Measurements from ENCODE around the gene PRICKLE4. TPM values are rescaled to one million over a fixed set of nuclear protein-coding genes. Genes with fewer than 3 reads are reported as not detected.

Gene PRICKLE4
- total RNA-seq, 4 donors from 2014 or later: 2.1 to 5.8 (median 4.1) TPM

GRCh38 chr6:41746107-41746506 lies 34.5 kb upstream of the PRICKLE4 start:
- no peak for TF ChIP-seq EP300 (IDR thresholded peaks at IDR 0.05)
- no peak for TF ChIP-seq CTCF (IDR thresholded peaks at IDR 0.05)
- TF ChIP-seq POLR2A (IDR thresholded peaks at IDR 0.05; ENCODE audit: low read depth): no peak
- no peak for TF ChIP-seq POLR2AphosphoS5 (IDR thresholded peaks at IDR 0.05)
- 91% methylated on average over 10 of the region's 10 CpGs for WGBS
- no peaks in the 10 kb centered on the region for H3K27me3 ChIP-seq

GRCh38 chr6:41747256-41748101 lies 33.1 kb upstream of the PRICKLE4 start, which contains the start of gene PGC:
TSS of gene PGC (minus strand) at chr6:41747397. CDS start at chr6:41747334, 63 bp downstream.
- no peaks in the 10 kb centered on the region for H3K4me1 ChIP-seq
- H3K27ac ChIP-seq (replicated peaks in 1 of 4): no peak within 1 kb of the TSS
- no peaks in the 10 kb centered on the region for H3K36me3 ChIP-seq
- 93% methylated on average over 15 of the region's 15 CpGs for whole genome bisulfite sequencing
- no peak within 1 kb of the TSS for H3K4me3 ChIP-seq
- no peak for TF ChIP-seq POLR2A (IDR thresholded peaks at IDR 0.05; ENCODE audit: low read depth)
- no peak for TF ChIP-seq POLR2AphosphoS5 (IDR thresholded peaks at IDR 0.05)
- no peaks in the 10 kb centered on the region for H3K9me3 ChIP-seq
- intact Hi-C loops (cut with DNase I): no loop called here
- DNase-seq (ENCODE audit: extremely low spot score): no peak
- H3K27me3 ChIP-seq: no peaks in the 10 kb centered on the region

More at GRCh38 chr6:41746107-41746506, 34.5 kb upstream of the PRICKLE4 start:
- H3K9me3 ChIP-seq: no peaks in the 10 kb centered on the region
- no peak for DNase-seq (ENCODE audit: extremely low spot score)
- no peak overlapping the region for H3K27ac ChIP-seq (replicated peaks in 1 of 4)
- intact Hi-C loops (cut with DNase I): no loop called here
- no peaks in the 10 kb centered on the region for H3K36me3 ChIP-seq
- no peaks in the 10 kb centered on the region for H3K4me1 ChIP-seq
- H3K4me3 ChIP-seq: no peak overlapping the region

GRCh38 chr6:41748102-41748477 lies 32.5 kb upstream of the PRICKLE4 start:
- no peaks in the 10 kb centered on the region for H3K4me1 ChIP-seq
- no peak for DNase-seq (ENCODE audit: extremely low spot score)
- intact Hi-C loops (cut with DNase I): no loop called here
- H3K9me3 ChIP-seq: no peaks in the 10 kb centered on the region
- H3K27ac ChIP-seq (replicated peaks in 1 of 4): no peak overlapping the region
- TF ChIP-seq POLR2AphosphoS5 (IDR thresholded peaks at IDR 0.05) (no peak), POLR2A (IDR thresholded peaks at IDR 0.05; ENCODE audit: low read depth) (no peak), EP300 (IDR thresholded peaks at IDR 0.05) (no peak), CTCF (IDR thresholded peaks at IDR 0.05) (no peak)
- no peak overlapping the region for H3K4me3 ChIP-seq
- H3K27me3 ChIP-seq: no peaks in the 10 kb centered on the region
- H3K36me3 ChIP-seq: no peaks in the 10 kb centered on the region
- 96% methylated on average over 6 of the region's 6 CpGs for WGBS

- intact Hi-C loops (cut with DNase I): no loop called here
- Histone ChIP-seq H3K9me3 (no peaks in the 10 kb centered on the region), H3K27me3 (no peaks in the 10 kb centered on the region), H3K27ac (replicated peaks in 1 of 4) (no peak overlapping the region), H3K4me1 (no peaks in the 10 kb centered on the region), H3K4me3 (no peak overlapping the region), H3K36me3 (no peaks in the 10 kb centered on the region)
- WGBS: 69% methylated on average over 3 of the region's 3 CpGs
- TF ChIP-seq CTCF (IDR thresholded peaks at IDR 0.05): no peak
- TF ChIP-seq POLR2AphosphoS5 (IDR thresholded peaks at IDR 0.05): no peak
- no peak for TF ChIP-seq EP300 (IDR thresholded peaks at IDR 0.05)
- no peak for TF ChIP-seq POLR2A (IDR thresholded peaks at IDR 0.05; ENCODE audit: low read depth)
- DNase-seq (ENCODE audit: extremely low spot score): no peak
These were observed 32.0 kb upstream of the PRICKLE4 start for GRCh38 chr6:41748542-41748941.

- intact Hi-C loops (cut with DNase I): no loop called here
- Histone ChIP-seq H3K27me3 (no peaks in the 10 kb centered on the region), H3K36me3 (no peaks in the 10 kb centered on the region), H3K9me3 (no peaks in the 10 kb centered on the region), H3K4me1 (no peaks in the 10 kb centered on the region), H3K27ac (replicated peaks in 1 of 4) (no peak overlapping the region), H3K4me3 (no peak overlapping the region)
- TF ChIP-seq POLR2A (IDR thresholded peaks at IDR 0.05; ENCODE audit: low read depth) (no peak), EP300 (IDR thresholded peaks at IDR 0.05) (no peak), CTCF (IDR thresholded peaks at IDR 0.05) (no peak), POLR2AphosphoS5 (IDR thresholded peaks at IDR 0.05) (no peak)
- DNase-seq (ENCODE audit: extremely low spot score): no peak
- 98% methylated on average over 3 of the region's 3 CpGs for WGBS
These were observed 30.2 kb upstream of the PRICKLE4 start for GRCh38 chr6:41750374-41750773.
